ENCODE results near the gene RPAIN. TPM values are rescaled to one million over a fixed set of nuclear protein-coding genes. Genes with fewer than 3 reads are reported as not detected.

RPAIN gene
- total RNA-seq, 1 experiment from 2014 or later: 56.3 TPM

- ChIA-PET POLR2A (ENCODE audit: unreplicated experiment) (interaction anchor here (0.6 kb wide), 1 partner anchor 58 kb away, joined by 8 read pairs; the partner anchor contains the start of gene C1QBP), CTCF (no interaction called here)
- no peaks in the 10 kb centered on the region for H3K27me3 ChIP-seq (ENCODE audit: insufficient read depth, low read depth)
- no peaks in the 10 kb centered on the region for H3K9me2 ChIP-seq (ENCODE audit: insufficient read depth)
- H3K4me2 ChIP-seq: no peak overlapping the region
- intact Hi-C loops (cut with micrococcal nuclease; ENCODE audit: unreplicated experiment): loop anchor here (5.0 kb wide), 1 partner anchor 134 kb away; no protein-coding TSS in a partner anchor
- H4K20me1 ChIP-seq (ENCODE audit: insufficient read depth): peaks cover 13% of the 10 kb centered on the region
- no peak overlapping the region for H3K4me3 ChIP-seq
- TF ChIP-seq CTCF (conservative IDR thresholded peaks at IDR 0.05) (no peak), EZH2 (IDR thresholded peaks at IDR 0.05; ENCODE audit: low read depth) (no peak)
- no peaks in the 10 kb centered on the region for H3K9me3 ChIP-seq (ENCODE audit: insufficient read depth, low read depth)
- H3F3A ChIP-seq (ENCODE audit: insufficient read depth, low read depth): peaks cover 44% of the 10 kb centered on the region
- BruUV-seq (replicated peaks): no TSS peak
- peaks cover 4% of the 10 kb centered on the region; the same call in 1 of the 2 replicates for H3K4me1 ChIP-seq (replicated peaks; ENCODE audit: insufficient read depth)
- H3K36me3 ChIP-seq (ENCODE audit: low read depth): peaks cover 44% of the 10 kb centered on the region
- no peak overlapping the region for H2AFZ ChIP-seq
- no peak for DNase-seq
- no peaks in the 10 kb centered on the region for H3K79me2 ChIP-seq (ENCODE audit: low read depth)
- H3K27ac ChIP-seq: peak overlapping the region; percentile 24; the same call in 1 of the 2 replicates
Observed at GRCh38 chr17:5381542-5381941, 38.4 kb upstream of the RPAIN start.

GRCh38 chr17:5391678-5392077 is 28.3 kb upstream of the RPAIN start:
- no peaks in the 10 kb centered on the region for H3K27me3 ChIP-seq (ENCODE audit: insufficient read depth, low read depth)
- ChIA-PET CTCF (no interaction called here), POLR2A (ENCODE audit: unreplicated experiment) (interaction anchor here (0.5 kb wide), 1 partner anchor 107 kb away, joined by 4 read pairs; no protein-coding TSS in a partner anchor)

GRCh38 chr17:5396612-5397011 is 23.4 kb upstream of the RPAIN start:
- H3K9me2 ChIP-seq (ENCODE audit: insufficient read depth): no peaks in the 10 kb centered on the region
- H3F3A ChIP-seq (ENCODE audit: insufficient read depth, low read depth): peaks cover 6% of the 10 kb centered on the region; the same call in 1 of the 2 replicates
- no peak for TF ChIP-seq CTCF (conservative IDR thresholded peaks at IDR 0.05)
- no peak for TF ChIP-seq EZH2 (IDR thresholded peaks at IDR 0.05; ENCODE audit: low read depth)
- H3K4me3 ChIP-seq: no peak overlapping the region
- BruUV-seq (replicated peaks): no TSS peak
- no peak for DNase-seq
- H3K4me2 ChIP-seq: no peak overlapping the region
- no peaks in the 10 kb centered on the region for H3K9me3 ChIP-seq (ENCODE audit: insufficient read depth, low read depth)
- peaks cover 9% of the 10 kb centered on the region for H4K20me1 ChIP-seq (ENCODE audit: insufficient read depth)
- peaks cover 46% of the 10 kb centered on the region for H3K36me3 ChIP-seq (ENCODE audit: low read depth)
- no peak overlapping the region for H3K27ac ChIP-seq
- no peaks in the 10 kb centered on the region for H3K79me2 ChIP-seq (ENCODE audit: low read depth)
- ChIA-PET POLR2A (ENCODE audit: unreplicated experiment) (interaction anchor here (0.7 kb wide), 1 partner anchor 98 kb away, joined by 7 read pairs; no protein-coding TSS in a partner anchor), CTCF (no interaction called here)
- intact Hi-C loops (cut with micrococcal nuclease; ENCODE audit: unreplicated experiment): no loop called here
- H2AFZ ChIP-seq: no peak overlapping the region
- H3K27me3 ChIP-seq (ENCODE audit: insufficient read depth, low read depth): no peaks in the 10 kb centered on the region
- H3K4me1 ChIP-seq (replicated peaks; ENCODE audit: insufficient read depth): no peaks in the 10 kb centered on the region

More at GRCh38 chr17:5391678-5392077, 28.3 kb upstream of the RPAIN start:
- Histone ChIP-seq H4K20me1 (ENCODE audit: insufficient read depth) (peaks cover 13% of the 10 kb centered on the region; the same call in 1 of the 2 replicates), H3K9me3 (ENCODE audit: insufficient read depth, low read depth) (no peaks in the 10 kb centered on the region), H3F3A (ENCODE audit: insufficient read depth, low read depth) (peaks cover 10% of the 10 kb centered on the region), H2AFZ (no peak overlapping the region), H3K79me2 (ENCODE audit: low read depth) (no peaks in the 10 kb centered on the region), H3K36me3 (ENCODE audit: low read depth) (peaks cover 57% of the 10 kb centered on the region), H3K27ac (no peak overlapping the region), H3K9me2 (ENCODE audit: insufficient read depth) (no peaks in the 10 kb centered on the region), H3K4me2 (no peak overlapping the region), H3K4me3 (no peak overlapping the region), H3K4me1 (replicated peaks; ENCODE audit: insufficient read depth) (no peaks in the 10 kb centered on the region)
- intact Hi-C loops (cut with micrococcal nuclease; ENCODE audit: unreplicated experiment): no loop called here
- TF ChIP-seq CTCF (conservative IDR thresholded peaks at IDR 0.05): no peak
- no peak for TF ChIP-seq EZH2 (IDR thresholded peaks at IDR 0.05; ENCODE audit: low read depth)
- BruUV-seq (replicated peaks): no TSS peak
- no peak for DNase-seq
